GM12878 (cell line): Measurements from ENCODE around the gene LYPD6. TPM values are rescaled to one million over a fixed set of nuclear protein-coding genes. Genes with fewer than 3 reads are reported as not detected.

Experiments used
- ATAC-seq: fragments of 200-7000 bp; cut with Tn5 transposase; 3 replicates; pipeline ENCODE4 v1.9.1; 2020; ENCODE audit warnings: mild to moderate bottlenecking, moderate library complexity
- BruUV-seq: library from RNA; stranded (reverse); fragments of 400-500 nt; replicated peaks from 2 replicates; lab custom pipeline; 2021; lab: Mats Ljungman, UMichigan
- CTCF ChIA-PET: fragments of 300-600 bp; sonication (Branson Sonifier 250); formaldehyde crosslinking; extraction: SDS; loops from one replicate; lab custom pipeline; 2021; ENCODE audit warnings: inconsistent platforms; lab: Yijun Ruan, JAX
- POLR2A ChIA-PET: fragments of 350-600 bp; formaldehyde crosslinking; extraction: SDS; loops from one replicate; lab custom pipeline; 2021; ENCODE audit warnings: inconsistent platforms; lab: Charles Lee
- RAD21 ChIA-PET: fragments of 300-600 bp; sonication (Branson Sonifier 250); formaldehyde crosslinking; loops from one replicate; lab custom pipeline; 2023; ENCODE audit warnings: antibody characterized with exemption; ENCODE audit not compliant: unreplicated experiment; lab: Charles Lee
- SMC1A ChIA-PET: fragments of 300-600 bp; sonication (Branson Sonifier 250); formaldehyde crosslinking; loops from one replicate; lab custom pipeline; 2023; ENCODE audit not compliant: unreplicated experiment, uncharacterized antibody; lab: Charles Lee
- DNase-seq: peaks from one replicate; pipeline ENCODE4 v3.0.0-alpha.2; 2011; ENCODE audit warnings: low read depth, low spot score
- FAIRE-seq: peaks from 3 replicates; lab custom pipeline; 2011; peaks lifted over from hg19 to GRCh38; lab: Jason Lieb, UNC
- H2AFZ ChIP-seq: 2 replicates; pipeline ENCODE4 v1.6.0; 2011; ENCODE audit warnings: low read depth, low read length, control low read depth; ENCODE audit not compliant: control insufficient read depth
- H3K27ac ChIP-seq: 2 replicates; pipeline ENCODE4 v1.5.1; 2011; ENCODE audit warnings: control low read depth; ENCODE audit not compliant: control insufficient read depth, insufficient read depth
- H3K27me3 ChIP-seq, 2 experiments: replicated peaks in 1 of 2; 2 replicates each; pipeline versions ENCODE4 v1.6.0 to v1.6.1; 2011; ENCODE audit warnings: low read length in 1 of 2; ENCODE audit not compliant: control insufficient read depth in 2 of 2, insufficient read depth in 2 of 2
- H3K36me3 ChIP-seq, 2 experiments: 2 replicates each; pipeline ENCODE4 v1.5.1; 2011; ENCODE audit warnings: low read length in 1 of 2; ENCODE audit not compliant: control insufficient read depth in 2 of 2, insufficient read depth in 2 of 2
- H3K4me1 ChIP-seq: 2 replicates; pipeline ENCODE4 v1.6.1; 2011; ENCODE audit warnings: mild to moderate bottlenecking, low read length, moderate library complexity, mixed read lengths; ENCODE audit not compliant: control insufficient read depth, insufficient read depth
- H3K4me2 ChIP-seq: 2 replicates; pipeline ENCODE4 v1.6.0; 2011; ENCODE audit warnings: control low read depth; ENCODE audit not compliant: control insufficient read depth, insufficient read depth
- H3K4me3 ChIP-seq: fragments of 200-600 bp; sonication (generic); 2 replicates; pipeline ENCODE4 v1.5.1; 2016
- H3K79me2 ChIP-seq: 2 replicates; pipeline ENCODE4 v1.6.0; 2011; ENCODE audit warnings: low read length; ENCODE audit not compliant: control insufficient read depth, insufficient read depth
- H3K9ac ChIP-seq: 2 replicates; pipeline ENCODE4 v1.8.0; 2011; ENCODE audit warnings: low read length, control low read depth, mixed read lengths; ENCODE audit not compliant: control insufficient read depth, insufficient read depth
- H3K9me3 ChIP-seq: replicated peaks from 3 replicates; pipeline ENCODE4 v1.5.1; 2011; ENCODE audit warnings: mild to moderate bottlenecking, low read length; ENCODE audit not compliant: control insufficient read depth, insufficient read depth
- H4K20me1 ChIP-seq: 2 replicates; pipeline ENCODE4 v1.6.0; 2011; ENCODE audit not compliant: control insufficient read depth, insufficient read depth
- BHLHE40 ChIP-seq, 2 experiments: fragments of 450-650 bp in 1 of 2; IDR thresholded peaks; 2 replicates each; pipeline ENCODE4 v1.6.1; 2011 to 2017; ENCODE audit warnings: low read depth in 2 of 2, borderline replicate concordance in 1 of 2, improper control_type of control experiment in 1 of 2, low read length in 1 of 2, mild to moderate bottlenecking in 1 of 2
- CBX3 ChIP-seq: fragments of 200-600 bp; sonication (generic); IDR thresholded peaks from 2 replicates; pipeline ENCODE4 v1.6.1; 2016; ENCODE audit warnings: low read depth, borderline replicate concordance
- CHD4 ChIP-seq: fragments of 200-600 bp; sonication (generic); IDR thresholded peaks from 2 replicates; pipeline ENCODE4 v1.6.1; 2016; ENCODE audit warnings: mild to moderate bottlenecking
- JUND ChIP-seq: IDR thresholded peaks from 2 replicates; pipeline ENCODE4 v1.6.1; 2012; ENCODE audit warnings: low read depth, mild to moderate bottlenecking, low read length, improper control_type of control experiment, moderate library complexity
- MLLT1 ChIP-seq: fragments of 450-650 bp; IDR thresholded peaks from 2 replicates; pipeline ENCODE4 v1.6.1; 2016; ENCODE audit warnings: mild to moderate bottlenecking
- MXI1 ChIP-seq: fragments of 150-350 bp; IDR thresholded peaks from 2 replicates; pipeline ENCODE4 v1.6.1; 2011; ENCODE audit warnings: low read depth, mild to moderate bottlenecking, inconsistent platforms, low read length, improper control_type of control experiment
- RB1 ChIP-seq: fragments of 450-650 bp; formaldehyde crosslinking; IDR thresholded peaks from 2 replicates; pipeline ENCODE4 v1.6.1; 2017; ENCODE audit warnings: mild to moderate bottlenecking, borderline replicate concordance
- RCOR1 ChIP-seq: conservative IDR thresholded peaks from 2 replicates; pipeline ENCODE4 v1.6.1; 2012; ENCODE audit warnings: low read depth, low read length, improper control_type of control experiment
- ZBTB33 ChIP-seq: fragments of 450-650 bp; IDR thresholded peaks from 2 replicates; pipeline ENCODE4 v1.6.1; 2017; ENCODE audit warnings: mild to moderate bottlenecking
- ZNF207 ChIP-seq: fragments of 450-650 bp; IDR thresholded peaks from 2 replicates; pipeline ENCODE4 v1.6.1; 2014; ENCODE audit warnings: antibody characterized with exemption, mild to moderate bottlenecking, borderline replicate concordance
- in situ Hi-C: fragments of 300-500 bp; cut with MboI; formaldehyde crosslinking; loops from 9 replicates; pipeline ENCODE4 v1.14.3; 2018; ENCODE audit warnings: mixed read lengths
- intact Hi-C: fragments of 100-400 bp; cut with micrococcal nuclease; formaldehyde crosslinking; loops from one replicate; pipeline ENCODE4 v1.14.2; 2022; ENCODE audit not compliant: unreplicated experiment
- polyA plus RNA-seq, 11 experiments: library from polyadenylated mRNA; depleted of rRNA in 4 of 11; unstranded in 6 of 11; stranded (reverse) in 5 of 11; fragments of >200 nt; fragmentation: Nextera tagmentation in 4 of 11; fragmentation: Illumina TruSeq in 1 of 11; extraction: Ambion mirVana in 4 of 11; extraction: Trizol in 1 of 11; gene quantifications; 1 replicate in 1 of 11; 2 replicates in 10 of 11; pipeline versions ENCODE4 v1.2.1 to v1.2.3, GENCODE V29; 2011 to 2016; ENCODE audit warnings: inconsistent platforms in 2 of 11, missing spikeins in 2 of 11, low read depth in 1 of 11
- total RNA-seq, 4 experiments: library from RNA; depleted of rRNA in 3 of 4; stranded (reverse); fragments of >200 nt in 3 of 4; fragmentation: Illumina TruSeq in 1 of 4; extraction: Trizol in 1 of 4; gene quantifications; 2 replicates each; pipeline versions ENCODE4 v1.2.1 to v1.2.3, GENCODE V29; 2013 to 2021

The LYPD6 gene
- total and polyA plus RNA-seq, 10 of the 15 experiments (the other 5 are each of a cell fraction or from before 2014, with no cell fraction given), result not detected

DNA sequence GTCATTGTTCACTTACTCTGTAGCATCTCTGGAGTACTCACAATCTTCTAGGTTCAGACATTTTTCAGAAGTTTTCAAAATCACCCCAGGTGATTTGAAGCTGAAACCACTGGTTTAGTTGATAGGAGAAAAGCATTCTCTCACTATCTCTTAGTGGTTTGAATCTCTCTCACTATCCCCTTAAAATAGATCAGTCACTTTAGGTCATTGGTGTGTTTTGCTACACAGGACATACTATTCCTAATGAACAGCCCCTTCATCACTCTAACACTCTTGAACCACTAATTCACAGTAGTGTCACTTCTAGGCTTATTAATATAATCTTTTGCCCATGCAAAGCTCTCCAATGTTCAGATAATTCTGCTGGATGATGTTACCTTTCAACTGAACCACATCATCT is 34.5 kb downstream of the LYPD6 start:
- no peaks in the 10 kb centered on the region for H3K79me2 ChIP-seq
- no peak for FAIRE-seq
- TF ChIP-seq BHLHE40 (IDR thresholded peaks at IDR 0.05; ENCODE audit: borderline replicate concordance in 1 of 2, low read depth in 2 of 2, low read length in 1 of 2) (no peak), RB1 (no peak), ZNF207 (no peak), CBX3 (no peak), RCOR1 (no peak), MXI1 (no peak), CHD4 (no peak), ZBTB33 (no peak), MLLT1 (no peak), JUND (no peak)
- H4K20me1 ChIP-seq, result no peaks in the 10 kb centered on the region
- H3K4me2 ChIP-seq, result no peak overlapping the region
- ATAC-seq, result no peak
- no peaks in the 10 kb centered on the region for H3K4me1 ChIP-seq
- H3K4me3 ChIP-seq, result no peak overlapping the region
- intact Hi-C loops, result no loop called here
- ChIA-PET SMC1A (interaction anchor here (0.7 kb wide), 1 partner anchor 103 kb away, joined by 4 read pairs; no protein-coding TSS in a partner anchor), CTCF (no interaction called here), POLR2A (no interaction called here), RAD21 (no interaction called here)
- no peak overlapping the region for H3K9ac ChIP-seq
- H3K27me3 ChIP-seq, result no peaks in the 10 kb centered on the region
- no peak for DNase-seq
- in situ Hi-C loops, result no loop called here
- no peak overlapping the region for H3K27ac ChIP-seq
- no peak overlapping the region for H2AFZ ChIP-seq
- no TSS peak for BruUV-seq
- H3K36me3 ChIP-seq, result no peaks in the 10 kb centered on the region
- no peaks in the 10 kb centered on the region for H3K9me3 ChIP-seq
